Lower leg skin (tissue), 4 donors: ENCODE data around the gene RAC3. TPM values are rescaled to one million over a fixed set of nuclear protein-coding genes. Genes with fewer than 3 reads are reported as not detected.

ENCODE experiments used
- DNase-seq, 2 donors: peaks; one replicate each; pipeline ENCODE4 v3.0.0-alpha.2; 2019; ENCODE audit warnings: low spot score in 2 of 2
- H3K4me3 ChIP-seq: fragments of 200-600 bp; sonication (generic); 2 replicates; pipeline ENCODE4 v1.5.1; 2017; ENCODE audit warnings: mild to moderate bottlenecking, low read depth; ENCODE audit not compliant: poor library complexity, severe bottlenecking
- CTCF ChIP-seq, 3 donors: fragments of 450-650 bp; IDR thresholded peaks; one replicate each; pipeline ENCODE4 v1.5.1; 2016; ENCODE audit warnings: antibody characterized with exemption in 3 of 3, mild to moderate bottlenecking in 3 of 3, moderate library complexity in 2 of 3
- POLR2A ChIP-seq, 2 donors: fragments of 450-650 bp; IDR thresholded peaks; one replicate each; pipeline ENCODE4 v1.6.1; 2016 to 2017; ENCODE audit warnings: antibody characterized with exemption in 2 of 2, mild to moderate bottlenecking in 1 of 2, moderate library complexity in 1 of 2
- WGBS, 2 donors: methylation state at CpG; one replicate each; pipeline ENCODE4 v1.1.5; 2018; 5-methylcytosine and 5-hydroxymethylcytosine counted together
- intact Hi-C: fragments of 100-400 bp; cut with DNase I; formaldehyde crosslinking; loops from one replicate; pipeline ENCODE4 v1.15.0; 2023; ENCODE audit warnings: low total_unique reads
- total RNA-seq, 4 donors: library from RNA; depleted of rRNA; stranded (reverse); fragments of >200 nt; gene quantifications; one replicate each; pipeline ENCODE4 v1.1.0, GENCODE V29; 2016

The RAC3 gene
- total RNA-seq, 4 donors from 2014 or later = 8.2 to 16.8 (median 10.0) TPM

- 89 to 95% methylated on average over 8 to 17 of the region's 17 CpGs for WGBS, 2 donors
- no peak overlapping the region for H3K4me3 ChIP-seq
- intact Hi-C loops = no loop called here
- TF ChIP-seq CTCF (IDR thresholded peaks at IDR 0.05) (no peak), POLR2A (IDR thresholded peaks at IDR 0.05) (no peak)
- DNase-seq = no peak
Measured at GRCh38 chr17:82024859-82025258, 6.6 kb upstream of the RAC3 start.

GRCh38 chr17:82025401-82026107, 5.9 kb upstream of the RAC3 start:
- TF ChIP-seq POLR2A (IDR thresholded peaks at IDR 0.05) (no peak), CTCF (IDR thresholded peaks at IDR 0.05) (no peak)
- WGBS, 2 donors = 93 to 94% methylated on average over 24 to 25 of the region's 25 CpGs
- DNase-seq = no peak
- H3K4me3 ChIP-seq = no peak overlapping the region
- intact Hi-C loops = no loop called here

GRCh38 chr17:82028246-82028645, 3.2 kb upstream of the RAC3 start:
- intact Hi-C loops = loop anchor here (2.0 kb wide), 1 partner anchor 127 kb away; no protein-coding TSS in a partner anchor
- 93 to 96% methylated on average over 13 of the region's 13 CpGs for WGBS, 2 donors
- H3K4me3 ChIP-seq = no peak overlapping the region
- no peak for TF ChIP-seq POLR2A (IDR thresholded peaks at IDR 0.05)
- TF ChIP-seq CTCF (IDR thresholded peaks at IDR 0.05) = no peak
- DNase-seq = no peak

GRCh38 chr17:82028966-82029365, 2.5 kb upstream of the RAC3 start:
- 96 to 99% methylated on average over 8 to 9 of the region's 9 CpGs for WGBS, 2 donors

DNA sequence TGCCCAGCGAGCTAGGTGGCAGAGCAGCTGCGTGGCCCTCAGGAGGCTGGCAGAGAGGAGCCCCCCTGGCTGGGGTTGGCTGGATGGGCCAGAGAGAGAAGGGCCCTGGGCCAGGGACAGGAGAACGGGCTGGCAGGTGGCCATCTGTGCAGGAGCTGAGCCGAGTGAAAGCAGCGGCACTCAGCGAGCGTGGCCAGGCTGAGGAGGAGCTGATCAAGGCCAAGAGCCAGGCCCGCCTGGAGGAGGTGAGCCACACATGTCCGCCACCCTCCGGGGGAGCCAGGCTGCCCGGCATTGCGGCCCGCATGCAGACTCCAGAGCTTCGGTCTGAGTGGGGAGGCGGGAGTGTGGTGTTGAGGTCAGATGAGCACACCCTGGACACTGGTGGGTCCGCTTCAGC, 2.1 kb upstream of the RAC3 start:
- no peak for DNase-seq
- intact Hi-C loops = loop anchor here (2.0 kb wide), 1 partner anchor 125 kb away; no protein-coding TSS in a partner anchor
- no peak overlapping the region for H3K4me3 ChIP-seq
- TF ChIP-seq CTCF (IDR thresholded peaks at IDR 0.05) = no peak
- no peak for TF ChIP-seq POLR2A (IDR thresholded peaks at IDR 0.05)
- 56 to 69% methylated on average over 11 to 16 of the region's 16 CpGs for WGBS, 2 donors

More at GRCh38 chr17:82028966-82029365, 2.5 kb upstream of the RAC3 start:
- DNase-seq = no peak
- H3K4me3 ChIP-seq = no peak overlapping the region
- no peak for TF ChIP-seq CTCF (IDR thresholded peaks at IDR 0.05)
- no peak for TF ChIP-seq POLR2A (IDR thresholded peaks at IDR 0.05)
- intact Hi-C loops = loop anchor here (2.0 kb wide), 1 partner anchor 126 kb away; no protein-coding TSS in a partner anchor
